B cell (primary cell): Measurements from ENCODE around the gene SYT2. TPM values are rescaled to one million over a fixed set of nuclear protein-coding genes. Genes with fewer than 3 reads are reported as not detected.

Experiments
- ATAC-seq: fragments of 200-7000 bp; cut with Tn5 transposase; one replicate; pipeline ENCODE4 v1.10.0; 2021; ENCODE audit warnings: low read depth, mild to moderate bottlenecking, moderate number of reproducible peaks, moderate library complexity
- CTCF ChIA-PET: fragments of 350-600 bp; sonication (Branson Sonifier 250); formaldehyde crosslinking; loops from one replicate; lab custom pipeline; 2021; ENCODE audit warnings: antibody characterized with exemption, inconsistent platforms; lab: Charles Lee
- POLR2A ChIA-PET: fragments of 350-600 bp; sonication (Branson Sonifier 250); formaldehyde crosslinking; loops from one replicate; lab custom pipeline; 2021; ENCODE audit warnings: antibody characterized with exemption; lab: Charles Lee
- DNase-seq: peaks from one replicate; pipeline ENCODE4 v3.0.0; 2013
- H2AFZ ChIP-seq: 2 replicates; pipeline ENCODE4 v1.6.1; 2012; ENCODE audit warnings: mild to moderate bottlenecking, low read depth, low read length; ENCODE audit not compliant: insufficient read depth, poor library complexity, severe bottlenecking
- H3K27ac ChIP-seq, 2 donors: 1 replicate in 1 of 2; 2 replicates in 1 of 2; pipeline ENCODE4 v1.5.1; 2012 to 2013; ENCODE audit warnings: low read length in 2 of 2, mild to moderate bottlenecking in 2 of 2, moderate library complexity in 1 of 2
- H3K27me3 ChIP-seq, 4 experiments: fragments of 200-600 bp in 1 of 4; sonication (generic) in 1 of 4; replicated peaks in 1 of 4; 1 replicate in 2 of 4; 2 replicates in 2 of 4; pipeline versions ENCODE4 v1.6.1 to v1.7.0; 2013 to 2016; ENCODE audit warnings: low read length in 3 of 4, mild to moderate bottlenecking in 2 of 4, mixed read lengths in 1 of 4, moderate library complexity in 1 of 4; ENCODE audit not compliant: insufficient read depth in 4 of 4, control insufficient read depth in 3 of 4; ENCODE audit errors: control extremely low read depth in 1 of 4
- H3K36me3 ChIP-seq, 2 experiments: replicated peaks in 1 of 2; 1 replicate in 1 of 2; 2 replicates in 1 of 2; pipeline versions ENCODE4 v1.6.1 to v1.7.1; 2013; ENCODE audit warnings: low read length in 1 of 2; ENCODE audit not compliant: insufficient read depth in 2 of 2, control insufficient read depth in 1 of 2; ENCODE audit errors: control extremely low read depth in 1 of 2, extremely low read depth in 1 of 2
- H3K4me1 ChIP-seq, 2 donors: fragments of 200-600 bp in 1 of 2; sonication (generic) in 1 of 2; 1 replicate in 1 of 2; 2 replicates in 1 of 2; pipeline versions ENCODE4 v1.5.1 to v1.6.1; 2013 to 2017; ENCODE audit warnings: low read length in 2 of 2; ENCODE audit not compliant: control insufficient read depth in 2 of 2, insufficient read depth in 2 of 2
- H3K4me2 ChIP-seq: replicated peaks from 2 replicates; pipeline ENCODE3; 2012; ENCODE audit warnings: mild to moderate bottlenecking, low read depth, low read length; ENCODE audit not compliant: poor library complexity, severe bottlenecking
- H3K4me3 ChIP-seq, 5 experiments: fragments of 200-600 bp in 1 of 5; sonication (generic) in 1 of 5; 1 replicate in 3 of 5; 2 replicates in 2 of 5; pipeline versions ENCODE4 v1.5.1 to v1.7.0; 2011 to 2016; ENCODE audit warnings: low read length in 4 of 5, mild to moderate bottlenecking in 4 of 5, low read depth in 2 of 5, control low read depth in 1 of 5, moderate library complexity in 1 of 5; ENCODE audit not compliant: insufficient read depth in 1 of 5; ENCODE audit errors: control extremely low read depth in 1 of 5, extremely low read depth in 1 of 5
- H3K79me2 ChIP-seq: fragments of 200-600 bp; sonication (generic); one replicate; pipeline ENCODE4 v1.6.0; 2016; ENCODE audit warnings: low read length; ENCODE audit not compliant: control insufficient read depth, insufficient read depth
- H3K9ac ChIP-seq: fragments of 200-600 bp; sonication (generic); 2 replicates; pipeline ENCODE4 v1.6.1; 2017; ENCODE audit warnings: mild to moderate bottlenecking, low read length, moderate library complexity
- H3K9me3 ChIP-seq, 3 donors: one replicate each; pipeline versions ENCODE4 v1.6.1 to v1.7.1; 2013; ENCODE audit warnings: low read length in 2 of 3; ENCODE audit not compliant: control insufficient read depth in 2 of 3, insufficient read depth in 1 of 3; ENCODE audit errors: control extremely low read depth in 1 of 3
- H4K20me1 ChIP-seq: 2 replicates; pipeline ENCODE4 v1.6.0; 2012; ENCODE audit warnings: mild to moderate bottlenecking, low read length; ENCODE audit not compliant: insufficient read depth, control insufficient read depth, poor library complexity, severe bottlenecking
- H3K27ac Mint-ChIP-seq: one replicate; pipeline ENCODE4 v1.8.0; 2021; ENCODE audit warnings: mixed read lengths
- H3K27me3 Mint-ChIP-seq: one replicate; pipeline ENCODE4 v1.8.0; 2021; ENCODE audit warnings: mixed read lengths
- H3K4me1 Mint-ChIP-seq: one replicate; pipeline ENCODE4 v1.8.0; 2021; ENCODE audit warnings: mixed read lengths
- H3K4me3 Mint-ChIP-seq: one replicate; pipeline ENCODE4 v1.8.0; 2021; ENCODE audit warnings: mixed read lengths
- H3K9me3 Mint-ChIP-seq: one replicate; pipeline ENCODE4 v1.8.0; 2022; ENCODE audit warnings: mixed read lengths; ENCODE audit not compliant: insufficient read depth
- CTCF ChIP-seq: fragments of 200-600 bp; IDR thresholded peaks from one replicate; pipeline ENCODE4 v1.8.0; 2022; ENCODE audit warnings: antibody characterized with exemption, mild to moderate bottlenecking
- EZH2 ChIP-seq: IDR thresholded peaks from 2 replicates; pipeline ENCODE4 v1.6.1; 2012; ENCODE audit warnings: borderline replicate concordance, low read depth, mild to moderate bottlenecking, moderate library complexity, low read length; ENCODE audit not compliant: insufficient read depth, poor library complexity, severe bottlenecking
- WGBS: methylation state at CpG from one replicate; pipeline ENCODE4 v1.1.5; 2013; ENCODE audit warnings: missing lambda C conversion rate; ENCODE audit not compliant: insufficient coverage; 5-methylcytosine and 5-hydroxymethylcytosine counted together
- intact Hi-C: fragments of 100-400 bp; cut with micrococcal nuclease; formaldehyde crosslinking; loops from one replicate; pipeline ENCODE4 v1.10.0; 2022
- polyA plus RNA-seq: library from polyadenylated mRNA; depleted of rRNA; stranded (reverse); fragments of >200 nt; gene quantifications from 2 replicates; pipeline ENCODE4 v1.2.3, GENCODE V29; 2012
- total RNA-seq, 2 donors: library from RNA; stranded (reverse); fragments of 120-200 nt in 1 of 2; gene quantifications; 1 replicate in 1 of 2; 2 replicates in 1 of 2; pipeline versions ENCODE4 v1.2.3 to v1.2.4, GENCODE V29; 2013 to 2022

SYT2 gene
- total and polyA plus RNA-seq, 2 donors (not counting 1 experiment from before 2014, with no cell fraction given) = not detected

- H3K4me2 ChIP-seq = no peak overlapping the region
- POLR2A ChIA-PET = no interaction called here
- TF ChIP-seq CTCF (no peak), EZH2 (no peak)
Measured at GRCh38 chr1:202656057-202656456, 54.2 kb downstream of the SYT2 start.

GRCh38 chr1:202654079-202654478 is 56.2 kb downstream of the SYT2 start:
- no peak for TF ChIP-seq EZH2
- TF ChIP-seq CTCF = no peak
- peaks cover 5% of the 10 kb centered on the region for H3K4me1 Mint-ChIP-seq
- H3K79me2 ChIP-seq = no peaks in the 10 kb centered on the region
- no peak overlapping the region for H3K4me3 ChIP-seq
- no peak overlapping the region for H3K4me2 ChIP-seq
- no peaks in the 10 kb centered on the region for H3K4me1 ChIP-seq
- no peak overlapping the region for H3K9ac ChIP-seq
- H3K9me3 ChIP-seq = peaks cover 0 to 2% (median 0%) of the 10 kb centered on the region in 3 donors
- POLR2A ChIA-PET = no interaction called here
- WGBS = 71% methylated on average over 4 of the region's 6 CpGs
- H3K9me3 Mint-ChIP-seq = no peaks in the 10 kb centered on the region
- intact Hi-C loops = no loop called here
- DNase-seq = no peak
- no peak overlapping the region for H3K27ac ChIP-seq
- CTCF ChIA-PET = interaction anchor here (1.5 kb wide), 1 partner anchor 19 kb away, joined by 3 read pairs; no protein-coding TSS in a partner anchor
- ATAC-seq = no peak
- no peak overlapping the region for H3K27ac Mint-ChIP-seq
- no peak overlapping the region for H3K4me3 Mint-ChIP-seq
- H3K27me3 Mint-ChIP-seq = peaks cover 57% of the 10 kb centered on the region
- no peaks in the 10 kb centered on the region for H4K20me1 ChIP-seq
- peaks cover 0 to 51% (median 8%) of the 10 kb centered on the region in 4 experiments for H3K27me3 ChIP-seq
- H3K36me3 ChIP-seq = no peaks in the 10 kb centered on the region
- H2AFZ ChIP-seq = no peak overlapping the region

More at GRCh38 chr1:202656057-202656456, 54.2 kb downstream of the SYT2 start:
- no peaks in the 10 kb centered on the region for H3K4me1 ChIP-seq
- ATAC-seq = no peak
- no peak overlapping the region for H3K27ac ChIP-seq
- intact Hi-C loops = no loop called here
- H3K27me3 Mint-ChIP-seq = peaks cover 53% of the 10 kb centered on the region
- H3K4me3 Mint-ChIP-seq = no peak overlapping the region
- no peak overlapping the region for H2AFZ ChIP-seq
- H3K27me3 ChIP-seq = peaks cover 0 to 40% (median 8%) of the 10 kb centered on the region in 4 experiments
- peaks cover 0 to 2% (median 0%) of the 10 kb centered on the region in 3 donors for H3K9me3 ChIP-seq
- CTCF ChIA-PET = interaction anchor here (0.6 kb wide), 1 partner anchor 101 kb away, joined by 3 read pairs; no protein-coding TSS in a partner anchor
- no peaks in the 10 kb centered on the region for H4K20me1 ChIP-seq
- H3K9ac ChIP-seq = no peak overlapping the region
- no peak overlapping the region for H3K27ac Mint-ChIP-seq
- no peaks in the 10 kb centered on the region for H3K9me3 Mint-ChIP-seq
- no peaks in the 10 kb centered on the region for H3K79me2 ChIP-seq
- DNase-seq = no peak
- H3K36me3 ChIP-seq = no peaks in the 10 kb centered on the region
- H3K4me3 ChIP-seq = no peak overlapping the region
- peaks cover 5% of the 10 kb centered on the region for H3K4me1 Mint-ChIP-seq
- WGBS = 71% methylated on average over 10 of the region's 10 CpGs
